HepG2 (cell line): ENCODE measurements around the gene SASH1. TPM values are rescaled to one million over a fixed set of nuclear protein-coding genes. Genes with fewer than 3 reads are reported as not detected.
A peak's percentile ranks its signal among the peaks of the same experiment; 100 is the strongest.

Source experiments
- ATAC-seq: fragments of 200-7000 bp; cut with Tn5 transposase; 3 replicates; pipeline ENCODE4 v1.9.1; 2020; ENCODE audit warnings: mild to moderate bottlenecking, moderate library complexity
- BruUV-seq: library from RNA; stranded (reverse); fragments of 400-500 nt; replicated peaks from 2 replicates; lab custom pipeline; 2021; lab: Mats Ljungman, UMichigan
- CTCF ChIA-PET: fragments of 300-600 bp; formaldehyde crosslinking; extraction: SDS; loops from one replicate; lab custom pipeline; 2021; ENCODE audit warnings: low total read pairs, inconsistent platforms, low intra/inter-chr PET ratio; lab: Yijun Ruan, JAX
- POLR2A ChIA-PET: fragments of 350-600 bp; sonication (Branson Sonifier 250); formaldehyde crosslinking; loops from one replicate; lab custom pipeline; 2020; ENCODE audit warnings: antibody characterized with exemption, inconsistent platforms; lab: Yijun Ruan, JAX
- DNase-seq: peaks from one replicate; pipeline ENCODE4 v3.0.0-alpha.2; 2015; ENCODE audit warnings: low spot score
- FAIRE-seq: peaks from 3 replicates; lab custom pipeline; 2011; peaks lifted over from hg19 to GRCh38; lab: Jason Lieb, UNC
- H2AFZ ChIP-seq: one replicate; pipeline ENCODE4 v1.6.1; 2011; ENCODE audit warnings: low read length, inconsistent platforms
- H3K27ac ChIP-seq: fragments of 300-600 bp; 3 replicates; pipeline ENCODE4 v1.8.0; 2011; ENCODE audit warnings: mixed run types, mild to moderate bottlenecking, mixed read lengths, low read length, inconsistent platforms; ENCODE audit not compliant: insufficient read depth; ENCODE audit errors: extremely low read length
- H3K27me3 ChIP-seq, 2 experiments: fragments of 200-600 bp in 1 of 2; 2 replicates in 1 of 2; 3 replicates in 1 of 2; pipeline versions ENCODE4 v1.6.0 to v1.8.0; 2011; ENCODE audit warnings: low read length in 2 of 2, mild to moderate bottlenecking in 2 of 2, moderate library complexity in 2 of 2, inconsistent platforms in 1 of 2; ENCODE audit not compliant: insufficient read depth in 2 of 2, control insufficient read depth in 1 of 2
- H3K36me3 ChIP-seq, 2 experiments: fragments of 200-600 bp in 1 of 2; replicated peaks in 1 of 2; 2 replicates in 1 of 2; 3 replicates in 1 of 2; pipeline versions ENCODE4 v1.5.1 to v1.8.0; 2011; ENCODE audit warnings: low read length in 2 of 2, inconsistent platforms in 1 of 2; ENCODE audit not compliant: insufficient read depth in 2 of 2, control insufficient read depth in 1 of 2
- H3K4me1 ChIP-seq: 2 replicates; pipeline ENCODE4 v1.5.1; 2012; ENCODE audit warnings: low read length, inconsistent platforms; ENCODE audit not compliant: insufficient read depth
- H3K4me2 ChIP-seq: 2 replicates; pipeline ENCODE4 v1.6.0; 2011; ENCODE audit warnings: low read depth, low read length, inconsistent platforms
- H3K4me3 ChIP-seq, 3 experiments: fragments of 200-600 bp in 1 of 3; sonication (generic), shearing (Covaris generic) in 1 of 3; replicated peaks in 1 of 3; 2 replicates each; pipeline ENCODE4 v1.5.1; 2011 to 2016; ENCODE audit warnings: low read length in 3 of 3, inconsistent platforms in 2 of 3, low read depth in 2 of 3, mild to moderate bottlenecking in 2 of 3, control low read depth in 1 of 3, mixed read lengths in 1 of 3; ENCODE audit not compliant: insufficient read depth in 1 of 3
- H3K79me2 ChIP-seq: one replicate; pipeline ENCODE4 v1.6.1; 2011; ENCODE audit warnings: low read length, inconsistent platforms; ENCODE audit not compliant: insufficient read depth
- H3K9ac ChIP-seq: 2 replicates; pipeline ENCODE4 v1.6.0; 2011; ENCODE audit warnings: mild to moderate bottlenecking, low read depth, low read length, inconsistent platforms; ENCODE audit not compliant: insufficient read depth
- H3K9me3 ChIP-seq: 2 replicates; pipeline ENCODE4 v1.5.1; 2012; ENCODE audit warnings: mild to moderate bottlenecking, low read length
- H4K20me1 ChIP-seq: 2 replicates; pipeline ENCODE4 v1.6.0; 2011; ENCODE audit warnings: inconsistent platforms, mild to moderate bottlenecking, low read length, moderate library complexity; ENCODE audit not compliant: insufficient read depth
- ATF7-NPFF ChIP-seq: sonication (generic); formaldehyde crosslinking; IDR thresholded peaks from 2 replicates; pipeline ENCODE4 v1.8.1; 2023; ENCODE audit warnings: mild to moderate bottlenecking, low read depth, missing genetic modification reagents, moderate library complexity
- ELF1 ChIP-seq: sonication (generic); formaldehyde crosslinking; IDR thresholded peaks from 2 replicates; pipeline ENCODE4 v1.4.0; 2020; ENCODE audit warnings: missing genetic modification reagents
- ERF ChIP-seq: IDR thresholded peaks from 2 replicates; pipeline ENCODE4 v1.6.1; 2018; ENCODE audit warnings: missing biosample characterization, missing genetic modification reagents
- KMT2A ChIP-seq: sonication (generic); formaldehyde crosslinking; IDR thresholded peaks from 2 replicates; pipeline ENCODE4 v1.4.0; 2020; ENCODE audit warnings: missing genetic modification reagents
- MXD4 ChIP-seq: IDR thresholded peaks from 2 replicates; pipeline ENCODE4 v1.6.1; 2016; ENCODE audit warnings: mild to moderate bottlenecking, missing biosample characterization, missing genetic modification reagents
- MYC ChIP-seq: sonication (generic); formaldehyde crosslinking; IDR thresholded peaks from 2 replicates; pipeline ENCODE4 v1.9.0; 2021; ENCODE audit warnings: missing genetic modification reagents, borderline replicate concordance
- NFE2L2 ChIP-seq: fragments of 150-350 bp; IDR thresholded peaks from 2 replicates; pipeline ENCODE4 v1.6.1; 2014; ENCODE audit warnings: low read length
- ZBTB8A ChIP-seq: sonication (generic); formaldehyde crosslinking; IDR thresholded peaks from 2 replicates; pipeline ENCODE4 v1.4.0; 2020; ENCODE audit warnings: mild to moderate bottlenecking, low read depth, missing genetic modification reagents, borderline replicate concordance
- ZKSCAN8 ChIP-seq: IDR thresholded peaks from 2 replicates; pipeline ENCODE4 v1.6.1; 2016; ENCODE audit warnings: borderline replicate concordance, missing genetic modification reagents, missing compliant biosample characterization
- ZNF235 ChIP-seq: sonication (generic); formaldehyde crosslinking; IDR thresholded peaks from 2 replicates; pipeline ENCODE4 v1.8.1; 2023; ENCODE audit warnings: mild to moderate bottlenecking, missing genetic modification reagents, borderline replicate concordance
- ZNF563 ChIP-seq: sonication (generic); formaldehyde crosslinking; IDR thresholded peaks from 2 replicates; pipeline ENCODE4 v1.8.0; 2022; ENCODE audit warnings: mild to moderate bottlenecking, moderate library complexity, missing genetic modification reagents
- ZNF850 ChIP-seq: sonication (generic); formaldehyde crosslinking; conservative IDR thresholded peaks from 2 replicates; pipeline ENCODE4 v1.9.0; 2021; ENCODE audit warnings: mild to moderate bottlenecking, missing genetic modification reagents
- WGBS: methylation state at CpG from one replicate; pipeline ENCODE4 v1.1.6; 2017; ENCODE audit warnings: low lambda C conversion rate; 5-methylcytosine and 5-hydroxymethylcytosine counted together
- in situ Hi-C: cut with HindIII; loops from 2 replicates; pipeline ENCODE4 v1.10.0; 2017; ENCODE audit warnings: low pct_unique_long_range_greater_than_20kb; ENCODE audit not compliant: extremely low pct_ligation_motif_present
- intact Hi-C: fragments of 100-400 bp; cut with micrococcal nuclease; formaldehyde crosslinking; loops from one replicate; pipeline ENCODE4 v1.10.0; 2022; ENCODE audit not compliant: unreplicated experiment
- polyA plus RNA-seq, 8 experiments: library from polyadenylated mRNA; depleted of rRNA in 3 of 8; stranded (reverse) in 7 of 8; unstranded in 1 of 8; fragments of >200 nt; fragmentation: Illumina TruSeq in 4 of 8; extraction: Trizol in 4 of 8; gene quantifications; 2 replicates each; pipeline versions ENCODE4 v1.2.1 to v1.2.3, GENCODE V29; 2011 to 2016; ENCODE audit warnings: low read depth in 4 of 8, missing spikeins in 1 of 8, mixed read lengths in 1 of 8; ENCODE audit not compliant: insufficient read depth in 1 of 8
- total RNA-seq, 5 experiments: library from RNA; depleted of rRNA; stranded (reverse); fragments of >200 nt; fragmentation: Illumina TruSeq; extraction: Trizol; gene quantifications; 2 replicates each; pipeline ENCODE4 v1.2.3, GENCODE V29; 2016; ENCODE audit warnings: low read depth in 1 of 5
- TF ChIP-seq, protein P1 (sequence below): IDR thresholded peaks from 2 replicates; pipeline ENCODE4 v1.6.1; 2016
- TF ChIP-seq, protein P2 (sequence below): sonication (generic); formaldehyde crosslinking; IDR thresholded peaks from 2 replicates; pipeline ENCODE4 v1.4.0; 2020; ENCODE audit warnings: missing genetic modification reagents, mild to moderate bottlenecking, borderline replicate concordance

The SASH1 gene
- total and polyA plus RNA-seq, 2 of the 13 experiments (the other 11 are each of a cell fraction or from before 2014, with no cell fraction given): 7.5 to 8.2 TPM

DNA sequence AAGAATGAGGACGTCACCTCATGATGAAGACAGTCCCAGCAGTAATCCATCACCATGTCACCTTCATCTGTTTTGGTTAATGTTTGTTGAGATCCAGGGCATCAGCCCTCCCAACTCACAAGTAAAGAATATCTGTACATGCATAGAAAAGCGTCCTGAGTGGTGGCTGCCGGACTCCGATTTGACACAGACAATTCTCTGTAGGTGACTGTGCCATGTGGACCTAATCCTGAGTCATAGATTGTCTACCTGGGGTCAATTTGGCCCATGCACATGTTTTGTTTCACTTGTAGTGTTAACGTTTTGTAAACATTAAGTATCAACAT, 235.8 kb downstream of the SASH1 start:
- no peaks in the 10 kb centered on the region for H3K4me1 ChIP-seq
- H4K20me1 ChIP-seq: no peaks in the 10 kb centered on the region
- H3K9ac ChIP-seq: no peak overlapping the region
- no peaks in the 10 kb centered on the region for H3K9me3 ChIP-seq
- intact Hi-C loops (loop anchor here (1.0 to 5.0 kb wide), 3 partner anchors 30 to 854 kb away; no protein-coding TSS in a partner anchor), in situ Hi-C loops (loop anchor here (5.0 to 10.0 kb wide), 2 partner anchors 369 to 856 kb away; no protein-coding TSS in a partner anchor)
- ATAC-seq (peak; percentile 65), FAIRE-seq (no peak), DNase-seq (no peak)
- no peak overlapping the region for H3K4me2 ChIP-seq
- no peak overlapping the region for H2AFZ ChIP-seq
- no peaks in the 10 kb centered on the region for H3K36me3 ChIP-seq
- CTCF ChIA-PET: interaction anchor here (1.5 to 2.2 kb wide), 3 partner anchors 30 to 395 kb away, joined by 3 to 31 read pairs (median 17); no protein-coding TSS in a partner anchor
- no TSS peak for BruUV-seq
- H3K4me3 ChIP-seq: no peak overlapping the region
- WGBS: 31% methylated on average over 5 of the region's 5 CpGs
- no peak overlapping the region for H3K27ac ChIP-seq
- POLR2A ChIA-PET: no interaction called here
- H3K27me3 ChIP-seq: peaks cover 0 to 3% of the 10 kb centered on the region in 2 experiments; a peak in 2 of 5 replicates
- H3K79me2 ChIP-seq: no peaks in the 10 kb centered on the region
- TF ChIP-seq MXD4 (0 out of 2 replicates have a peak, but pooled peaks have one; percentile 7), ELF1 (no peak), ERF (CRISPR knock-in tag) (0 out of 2 replicates have a peak, but pooled peaks have one; percentile 0), ZKSCAN8 (CRISPR knock-in tag) (0 out of 2 replicates have a peak, but pooled peaks have one; percentile 8), KMT2A (CRISPR knock-in tag) (0 out of 2 replicates have a peak, but pooled peaks have one; percentile 14), ZBTB8A (CRISPR knock-in tag) (no peak), ZNF850 (no peak)
- TF ChIP-seq, all 625 proteins: peak for 4

DNA sequence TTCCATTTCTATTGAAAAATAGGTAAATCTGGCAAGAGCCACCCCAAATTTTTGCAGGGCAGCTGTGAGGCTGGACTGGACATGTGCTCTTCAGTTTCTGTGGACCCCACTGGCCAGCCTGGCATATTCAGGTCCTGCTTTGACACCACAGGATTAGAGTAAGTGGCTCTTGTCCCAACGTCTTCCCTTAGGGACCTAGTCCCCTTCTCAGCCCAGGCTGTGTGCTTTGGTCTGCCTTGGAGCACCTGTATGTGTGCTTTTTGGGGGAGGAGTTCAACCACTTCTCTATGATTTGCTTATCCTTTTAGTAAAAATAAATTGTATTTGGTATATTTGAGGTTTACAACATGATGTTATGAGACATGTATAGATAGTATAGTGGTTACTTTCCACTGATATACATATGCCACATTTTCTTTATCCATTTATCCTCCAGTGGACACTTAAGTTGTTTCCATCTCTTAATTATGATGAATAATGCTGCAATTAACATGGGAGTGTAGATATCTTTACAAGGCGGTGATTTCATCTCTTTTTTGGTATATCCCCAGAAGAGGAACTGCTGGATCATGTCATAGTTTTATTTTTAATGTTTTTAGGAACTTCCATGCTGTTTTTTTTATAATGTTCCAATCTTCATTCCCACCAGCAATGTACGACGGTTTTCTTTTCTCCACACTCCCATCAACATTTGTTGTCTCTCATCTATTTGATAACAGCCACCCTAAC, 236.4 kb downstream of the SASH1 start:
- ChIA-PET POLR2A (no interaction called here), CTCF (interaction anchor here (1.5 to 2.2 kb wide), 3 partner anchors 29 to 395 kb away, joined by 3 to 31 read pairs (median 17); no protein-coding TSS in a partner anchor)
- H3K27ac ChIP-seq: no peak overlapping the region
- no TSS peak for BruUV-seq
- in situ Hi-C loops: loop anchor here (5.0 to 10.0 kb wide), 2 partner anchors 368 to 856 kb away; no protein-coding TSS in a partner anchor
- no peak overlapping the region for H2AFZ ChIP-seq
- no peak overlapping the region for H3K4me2 ChIP-seq
- 8% methylated on average over 4 of the region's 4 CpGs for WGBS
- DNase-seq (no peak), ATAC-seq (peak; percentile 49), FAIRE-seq (no peak)
- no peaks in the 10 kb centered on the region for H3K9me3 ChIP-seq
- H3K4me3 ChIP-seq: no peak overlapping the region
- H4K20me1 ChIP-seq: no peaks in the 10 kb centered on the region
- H3K9ac ChIP-seq: no peak overlapping the region
- H3K4me1 ChIP-seq: no peaks in the 10 kb centered on the region
- H3K79me2 ChIP-seq: no peaks in the 10 kb centered on the region
- H3K36me3 ChIP-seq: no peaks in the 10 kb centered on the region
- H3K27me3 ChIP-seq: peaks cover 0 to 3% of the 10 kb centered on the region in 2 experiments; a peak in 1 of 5 replicates
- intact Hi-C loops: loop anchor here (1.0 to 5.0 kb wide), 3 partner anchors 29 to 853 kb away; no protein-coding TSS in a partner anchor
- no peak for TF ChIP-seq NFE2L2
- TF ChIP-seq ZNF235 (CRISPR knock-in tag): no peak
- no peak for TF ChIP-seq MYC (CRISPR knock-in tag)
- no peak for TF ChIP-seq ATF7-NPFF
- TF ChIP-seq, protein P1, sequence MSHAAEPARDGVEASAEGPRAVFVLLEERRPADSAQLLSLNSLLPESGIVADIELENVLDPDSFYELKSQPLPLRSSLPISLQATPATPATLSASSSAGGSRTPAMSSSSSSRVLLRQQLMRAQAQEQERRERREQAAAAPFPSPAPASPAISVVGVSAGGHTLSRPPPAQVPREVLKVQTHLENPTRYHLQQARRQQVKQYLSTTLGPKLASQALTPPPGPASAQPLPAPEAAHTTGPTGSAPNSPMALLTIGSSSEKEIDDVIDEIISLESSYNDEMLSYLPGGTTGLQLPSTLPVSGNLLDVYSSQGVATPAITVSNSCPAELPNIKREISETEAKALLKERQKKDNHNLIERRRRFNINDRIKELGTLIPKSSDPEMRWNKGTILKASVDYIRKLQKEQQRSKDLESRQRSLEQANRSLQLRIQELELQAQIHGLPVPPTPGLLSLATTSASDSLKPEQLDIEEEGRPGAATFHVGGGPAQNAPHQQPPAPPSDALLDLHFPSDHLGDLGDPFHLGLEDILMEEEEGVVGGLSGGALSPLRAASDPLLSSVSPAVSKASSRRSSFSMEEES (CRISPR knock-in tag): no peak
- TF ChIP-seq ZNF563 (CRISPR knock-in tag): no peak
- TF ChIP-seq, protein P2, sequence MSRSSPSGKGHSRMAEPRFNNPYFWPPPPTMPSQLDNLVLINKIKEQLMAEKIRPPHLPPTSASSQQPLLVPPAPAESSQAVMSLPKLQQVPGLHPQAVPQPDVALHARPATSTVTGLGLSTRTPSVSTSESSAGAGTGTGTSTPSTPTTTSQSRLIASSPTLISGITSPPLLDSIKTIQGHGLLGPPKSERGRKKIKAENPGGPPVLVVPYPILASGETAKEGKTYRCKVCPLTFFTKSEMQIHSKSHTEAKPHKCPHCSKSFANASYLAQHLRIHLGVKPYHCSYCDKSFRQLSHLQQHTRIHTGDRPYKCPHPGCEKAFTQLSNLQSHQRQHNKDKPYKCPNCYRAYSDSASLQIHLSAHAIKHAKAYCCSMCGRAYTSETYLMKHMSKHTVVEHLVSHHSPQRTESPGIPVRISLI (CRISPR knock-in tag): no peak
